Measurements from ENCODE around the gene DACT2.

Gene DACT2

DNA sequence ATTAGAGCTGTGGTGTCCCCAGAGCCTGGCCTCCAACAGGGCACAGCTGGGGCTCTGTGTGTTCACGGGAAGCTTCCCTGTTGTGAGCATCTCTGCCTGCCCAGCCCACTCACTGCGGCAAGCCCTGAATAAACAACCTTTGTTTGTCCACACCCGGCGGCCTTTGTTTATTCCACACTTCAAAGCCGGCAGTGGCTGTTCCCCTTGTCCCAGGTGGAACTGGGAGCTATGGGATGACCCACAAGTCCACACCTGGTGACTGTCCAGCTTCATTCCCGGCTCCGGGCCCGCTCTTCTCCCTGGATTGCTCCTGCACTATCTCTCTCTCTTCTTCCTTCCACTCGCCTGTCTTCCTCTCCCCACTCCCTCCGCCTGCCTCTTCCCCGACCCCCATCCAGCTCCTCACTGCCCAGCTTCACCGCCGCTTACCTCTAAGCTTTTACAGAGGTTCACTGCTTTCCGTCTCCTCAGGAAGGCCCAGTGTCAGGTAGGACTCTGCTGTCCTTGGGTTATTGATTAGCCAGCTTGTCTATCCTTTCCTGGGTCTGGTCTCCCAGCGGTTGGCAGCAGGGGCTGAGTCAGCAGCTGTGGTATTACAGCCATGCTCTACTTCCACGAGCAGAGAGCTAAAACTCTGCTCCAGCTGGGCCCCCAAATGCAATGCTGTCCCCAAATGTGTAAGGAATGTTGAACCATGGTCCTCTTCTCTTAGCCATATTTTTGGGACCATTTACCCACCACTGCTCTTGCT lies 17.8 kb downstream of the DACT2 start:
- no peak for DNase-seq (ENCODE audit: extremely low read depth, low read depth)
- TF ChIP-seq, protein P1, sequence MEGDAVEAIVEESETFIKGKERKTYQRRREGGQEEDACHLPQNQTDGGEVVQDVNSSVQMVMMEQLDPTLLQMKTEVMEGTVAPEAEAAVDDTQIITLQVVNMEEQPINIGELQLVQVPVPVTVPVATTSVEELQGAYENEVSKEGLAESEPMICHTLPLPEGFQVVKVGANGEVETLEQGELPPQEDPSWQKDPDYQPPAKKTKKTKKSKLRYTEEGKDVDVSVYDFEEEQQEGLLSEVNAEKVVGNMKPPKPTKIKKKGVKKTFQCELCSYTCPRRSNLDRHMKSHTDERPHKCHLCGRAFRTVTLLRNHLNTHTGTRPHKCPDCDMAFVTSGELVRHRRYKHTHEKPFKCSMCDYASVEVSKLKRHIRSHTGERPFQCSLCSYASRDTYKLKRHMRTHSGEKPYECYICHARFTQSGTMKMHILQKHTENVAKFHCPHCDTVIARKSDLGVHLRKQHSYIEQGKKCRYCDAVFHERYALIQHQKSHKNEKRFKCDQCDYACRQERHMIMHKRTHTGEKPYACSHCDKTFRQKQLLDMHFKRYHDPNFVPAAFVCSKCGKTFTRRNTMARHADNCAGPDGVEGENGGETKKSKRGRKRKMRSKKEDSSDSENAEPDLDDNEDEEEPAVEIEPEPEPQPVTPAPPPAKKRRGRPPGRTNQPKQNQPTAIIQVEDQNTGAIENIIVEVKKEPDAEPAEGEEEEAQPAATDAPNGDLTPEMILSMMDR (IDR thresholded peaks at IDR 0.05; ENCODE audit: low read depth, low read length), result no peak

DNA sequence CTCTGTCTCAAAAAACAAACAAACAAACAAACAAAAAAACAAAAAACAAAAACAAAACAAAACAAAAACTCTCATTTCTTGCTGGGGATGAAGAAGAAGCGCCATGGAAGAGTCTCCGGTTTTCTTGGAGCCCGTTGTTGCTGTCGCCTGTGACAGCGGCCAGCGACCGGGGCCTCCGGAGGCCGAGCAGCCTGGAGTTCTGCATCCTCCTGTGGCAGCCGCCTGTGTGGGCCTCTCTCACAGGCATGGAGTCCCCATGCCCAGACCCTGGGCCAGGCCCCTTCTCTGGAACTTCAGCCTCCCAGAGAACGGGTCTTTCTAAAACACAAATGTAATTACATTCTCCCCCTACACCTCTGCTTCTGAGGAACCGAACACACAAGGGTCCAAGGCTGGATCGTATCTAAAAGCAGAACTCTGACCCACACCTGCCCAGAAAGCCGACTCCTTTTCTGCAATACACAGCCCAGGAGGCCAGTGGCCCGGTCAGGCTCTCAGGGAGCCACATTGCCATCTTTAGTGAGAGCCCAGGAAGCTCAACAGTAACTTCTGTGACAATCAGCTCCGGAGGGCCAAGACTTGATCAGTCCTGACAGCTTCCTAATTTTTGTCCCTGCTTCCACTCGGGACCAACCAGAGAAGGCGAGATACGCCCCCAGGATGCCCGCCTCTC lies 18.5 kb downstream of the DACT2 start:
- no peak for DNase-seq (ENCODE audit: extremely low read depth, low read depth)
- TF ChIP-seq, protein P1 (IDR thresholded peaks at IDR 0.05; ENCODE audit: low read depth, low read length), result no peak

DNA sequence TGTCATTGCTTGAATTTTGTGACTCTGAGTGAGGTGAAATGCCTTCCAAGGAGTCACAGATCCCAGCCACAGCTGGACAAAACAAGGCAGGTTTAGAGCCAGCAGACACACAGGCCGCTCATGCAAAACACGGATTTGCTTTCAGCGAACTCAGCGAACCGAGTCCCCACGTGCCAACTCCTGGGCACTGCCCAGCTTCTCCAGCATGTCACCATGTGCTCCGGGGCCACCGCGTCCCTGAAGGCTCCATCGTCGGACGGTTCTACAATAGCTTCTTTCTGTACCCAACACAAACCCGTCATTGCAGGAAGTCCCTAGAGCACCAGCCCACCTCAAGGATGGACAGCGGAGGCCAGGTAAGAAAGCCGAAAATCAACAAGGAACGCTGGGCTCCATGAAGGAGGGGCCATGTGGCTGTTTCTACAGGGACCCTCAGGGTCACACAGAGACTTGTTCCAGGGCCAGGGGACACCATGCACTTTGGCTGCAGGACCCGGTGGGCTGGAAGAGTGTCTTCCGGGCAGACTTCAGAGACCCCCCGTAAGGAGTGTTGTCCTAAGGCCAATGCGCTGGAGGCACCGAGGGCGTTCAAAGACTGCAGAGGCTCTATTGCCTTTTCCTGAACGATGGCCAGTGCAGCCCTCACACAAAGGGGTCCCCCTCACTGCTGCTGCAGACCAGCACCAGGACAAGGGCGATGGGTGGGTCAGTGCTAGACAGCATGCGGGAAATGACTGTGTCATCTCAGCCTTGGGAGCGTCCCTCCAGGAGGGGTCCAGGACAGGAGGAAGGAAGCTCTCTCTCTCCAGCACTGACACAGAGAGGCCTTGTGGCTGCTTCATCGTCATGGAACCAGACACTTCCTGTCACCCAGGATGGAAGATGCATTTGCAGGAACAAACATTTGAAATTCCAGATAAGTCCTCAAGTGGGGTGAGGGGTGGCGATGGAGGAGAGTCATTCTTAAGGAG lies 19.8 kb downstream of the DACT2 start:
- DNase-seq (ENCODE audit: extremely low read depth, low read depth), result no peak
- TF ChIP-seq, protein P1 (IDR thresholded peaks at IDR 0.05; ENCODE audit: low read depth, low read length), result no peak

DNA sequence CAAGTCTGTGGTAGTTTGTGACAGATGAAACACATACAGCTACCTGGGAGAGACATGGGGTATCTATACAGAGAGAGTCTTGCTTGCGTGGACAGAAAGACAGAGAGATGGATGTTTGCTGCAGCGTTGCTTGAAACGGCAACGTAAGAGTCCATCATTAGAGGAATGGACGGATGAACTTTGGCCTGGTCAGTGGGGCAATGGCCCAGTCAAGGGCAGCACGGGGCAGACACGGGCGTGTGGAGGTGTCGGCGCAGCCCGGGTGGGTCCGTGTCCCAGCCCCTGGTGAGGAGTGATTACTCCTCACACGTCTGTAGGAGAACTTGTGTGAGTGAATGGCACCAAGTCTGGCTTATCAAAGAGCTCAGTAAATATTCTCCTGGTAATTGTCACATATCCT lies 21.9 kb downstream of the DACT2 start:
- no peak for DNase-seq (ENCODE audit: extremely low read depth, low read depth)
- TF ChIP-seq, protein P1 (IDR thresholded peaks at IDR 0.05; ENCODE audit: low read depth, low read length), result no peak

DNA sequence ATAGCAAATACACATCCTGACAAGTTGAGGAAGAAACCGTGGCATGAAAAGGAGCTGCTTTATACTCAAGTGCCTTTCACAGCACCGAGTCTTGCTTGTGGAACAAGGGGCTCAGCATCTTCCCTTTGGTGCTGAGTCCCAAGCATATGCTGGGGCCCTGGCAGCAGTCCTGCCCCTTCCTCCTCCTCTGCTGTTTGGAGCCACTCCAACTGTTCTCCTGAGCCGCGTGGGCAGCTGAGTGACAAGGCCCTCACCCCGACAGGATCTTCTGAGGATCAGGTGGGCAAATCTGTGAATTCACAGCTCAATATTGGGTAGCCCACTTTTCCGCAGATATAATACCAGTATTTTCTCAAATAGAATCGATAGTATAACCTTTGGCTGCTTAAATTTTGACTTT lies 24.7 kb downstream of the DACT2 start:
- no peak for DNase-seq (ENCODE audit: extremely low read depth, low read depth)
- TF ChIP-seq, protein P1 (IDR thresholded peaks at IDR 0.05; ENCODE audit: low read depth, low read length), result no peak

DNA sequence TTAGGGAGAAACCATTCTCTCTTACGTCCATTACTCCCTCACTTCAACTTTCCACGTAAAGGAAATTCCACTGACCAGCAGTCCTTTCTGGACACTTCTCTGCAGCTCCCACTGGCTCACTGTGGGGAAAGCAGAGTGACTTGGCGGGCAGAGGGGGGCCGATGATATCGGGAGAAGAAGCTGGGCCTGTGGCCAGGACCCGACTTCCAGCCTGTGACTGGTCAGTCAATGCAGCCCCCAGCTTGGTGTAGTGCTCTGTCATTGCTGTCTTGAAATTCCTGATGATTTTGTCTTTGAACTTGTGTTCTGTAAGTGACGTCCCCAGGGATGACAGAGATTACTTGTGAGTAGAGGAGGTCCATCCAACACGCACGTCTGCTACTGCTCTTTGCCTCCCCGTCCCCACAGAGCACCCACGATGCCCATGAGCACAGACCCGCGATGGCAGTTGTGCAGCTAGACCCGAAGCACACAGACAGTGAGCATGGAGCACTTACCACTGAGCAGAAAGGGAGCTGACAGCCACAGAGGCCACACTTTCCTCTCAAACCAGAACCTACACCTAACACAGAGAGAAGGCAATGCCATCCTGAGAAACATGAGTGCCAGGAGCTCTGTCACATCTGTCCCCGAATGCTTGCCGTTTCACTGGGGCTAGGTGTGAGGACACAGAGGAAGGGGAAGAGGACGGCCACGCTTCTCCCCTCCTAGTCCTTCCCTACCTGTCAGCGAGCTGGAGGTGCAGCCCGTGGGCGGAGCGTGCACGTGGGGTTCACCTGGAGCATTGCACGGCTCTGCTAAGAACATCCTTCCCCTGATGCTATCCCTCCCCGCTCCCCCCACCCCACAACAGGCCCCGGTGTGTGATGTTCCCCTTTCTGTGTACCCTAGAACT lies 25.7 kb downstream of the DACT2 start:
- DNase-seq (ENCODE audit: extremely low read depth, low read depth), result no peak
- TF ChIP-seq, protein P1 (IDR thresholded peaks at IDR 0.05; ENCODE audit: low read depth, low read length), result no peak

Data from AG09319 (cell line).